Measurements from ENCODE around the gene FCRL3.

Gene FCRL3

DNA sequence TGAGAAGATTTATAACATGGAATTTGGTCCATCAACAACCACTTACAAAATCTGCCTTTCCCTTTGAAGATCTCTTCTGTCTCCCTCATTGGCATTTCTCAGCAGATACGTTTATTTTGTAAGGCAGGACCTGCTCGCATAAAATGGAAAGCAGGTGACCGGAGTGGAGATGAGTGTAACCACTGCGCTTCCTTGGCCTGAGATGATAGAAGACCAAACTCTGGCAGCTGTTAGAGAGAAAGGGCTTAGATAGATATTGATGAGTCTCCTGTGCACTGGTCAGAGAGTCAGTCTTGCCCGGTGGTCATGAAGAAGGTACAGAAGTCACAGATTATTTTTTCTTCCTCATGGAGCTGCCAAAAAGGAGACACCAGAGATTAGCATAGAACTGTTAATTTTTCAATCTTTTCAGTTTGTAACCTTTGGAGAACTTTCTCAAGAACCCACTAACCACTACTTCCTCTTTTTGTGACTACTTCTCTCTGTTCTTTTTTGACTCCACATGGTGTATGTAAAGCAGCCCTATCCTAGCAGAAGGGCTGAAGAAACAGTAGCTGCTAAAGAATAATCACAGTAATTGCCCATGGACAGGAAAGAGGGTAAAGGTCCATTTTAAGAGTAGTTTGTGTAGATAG lies 47.6 kb downstream of the FCRL3 start:
- TF ChIP-seq ZFX (IDR thresholded peaks at IDR 0.05; ENCODE audit: borderline replicate concordance) = no peak
- TF ChIP-seq, protein P1, sequence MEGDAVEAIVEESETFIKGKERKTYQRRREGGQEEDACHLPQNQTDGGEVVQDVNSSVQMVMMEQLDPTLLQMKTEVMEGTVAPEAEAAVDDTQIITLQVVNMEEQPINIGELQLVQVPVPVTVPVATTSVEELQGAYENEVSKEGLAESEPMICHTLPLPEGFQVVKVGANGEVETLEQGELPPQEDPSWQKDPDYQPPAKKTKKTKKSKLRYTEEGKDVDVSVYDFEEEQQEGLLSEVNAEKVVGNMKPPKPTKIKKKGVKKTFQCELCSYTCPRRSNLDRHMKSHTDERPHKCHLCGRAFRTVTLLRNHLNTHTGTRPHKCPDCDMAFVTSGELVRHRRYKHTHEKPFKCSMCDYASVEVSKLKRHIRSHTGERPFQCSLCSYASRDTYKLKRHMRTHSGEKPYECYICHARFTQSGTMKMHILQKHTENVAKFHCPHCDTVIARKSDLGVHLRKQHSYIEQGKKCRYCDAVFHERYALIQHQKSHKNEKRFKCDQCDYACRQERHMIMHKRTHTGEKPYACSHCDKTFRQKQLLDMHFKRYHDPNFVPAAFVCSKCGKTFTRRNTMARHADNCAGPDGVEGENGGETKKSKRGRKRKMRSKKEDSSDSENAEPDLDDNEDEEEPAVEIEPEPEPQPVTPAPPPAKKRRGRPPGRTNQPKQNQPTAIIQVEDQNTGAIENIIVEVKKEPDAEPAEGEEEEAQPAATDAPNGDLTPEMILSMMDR (IDR thresholded peaks at IDR 0.05) = no peak
- no peak overlapping the region for H3K27ac ChIP-seq

DNA sequence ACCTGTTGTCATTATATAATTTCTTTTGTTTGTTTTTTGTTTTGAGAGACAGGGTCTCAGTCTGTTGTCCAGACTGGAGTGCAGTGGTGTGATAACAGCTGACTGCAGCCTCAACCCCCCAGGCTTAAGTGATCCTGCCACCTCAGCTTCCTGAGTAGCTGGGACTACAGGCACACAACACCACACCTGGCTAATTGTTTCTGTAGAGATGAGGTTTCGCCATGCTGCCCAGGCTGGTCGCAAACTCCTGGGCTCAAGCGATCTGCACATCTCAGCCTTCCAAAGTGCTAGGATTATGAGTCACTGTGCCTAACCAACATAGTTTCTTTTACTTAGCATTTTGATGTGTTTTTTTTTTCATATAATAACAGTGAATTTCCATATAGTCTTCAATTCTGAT lies 52.3 kb downstream of the FCRL3 start:
- no peak overlapping the region for H3K27ac ChIP-seq
- no peak for TF ChIP-seq ZFX (IDR thresholded peaks at IDR 0.05; ENCODE audit: borderline replicate concordance)

DNA sequence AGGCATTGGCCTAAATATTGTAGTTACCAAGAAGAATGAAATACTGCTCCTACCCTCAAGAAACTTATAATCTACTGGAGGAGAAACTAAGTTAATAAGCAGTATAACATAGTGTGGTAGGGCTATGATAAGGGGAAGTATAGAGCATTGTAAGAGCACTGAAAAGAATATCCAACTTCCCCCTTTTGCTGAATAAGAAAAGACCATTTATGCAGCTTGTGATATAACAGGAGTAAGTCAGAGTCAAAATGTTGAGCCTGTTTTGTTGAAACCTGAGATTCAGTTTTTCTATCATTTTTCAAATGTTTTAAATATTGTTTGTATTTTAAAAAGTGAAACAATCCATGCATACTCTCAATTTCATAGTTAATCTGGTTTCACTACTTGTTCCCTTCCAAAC lies 54.4 kb downstream of the FCRL3 start:
- TF ChIP-seq ZFX (IDR thresholded peaks at IDR 0.05; ENCODE audit: borderline replicate concordance) = no peak
- TF ChIP-seq, protein P1 (IDR thresholded peaks at IDR 0.05) = no peak
- no peak overlapping the region for H3K27ac ChIP-seq

DNA sequence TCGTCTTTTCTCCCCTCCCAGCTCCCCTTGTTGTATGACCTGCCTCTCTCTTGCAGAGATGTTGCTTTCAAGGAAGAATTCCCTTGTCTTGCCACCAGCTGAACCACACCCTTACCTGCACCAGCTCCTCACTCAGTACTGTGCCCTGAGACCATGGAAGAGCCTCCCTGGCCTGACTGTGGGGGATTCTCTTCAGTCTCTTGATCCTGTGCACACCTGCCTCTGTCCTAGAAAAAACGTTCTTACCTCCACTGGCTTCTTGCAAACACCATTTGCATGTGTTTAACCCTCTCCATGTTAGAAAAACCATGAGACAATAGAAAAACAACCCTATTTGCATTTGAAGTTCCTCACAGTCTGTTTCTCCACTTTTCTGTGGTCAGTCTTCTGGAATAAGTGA lies 59.4 kb downstream of the FCRL3 start:
- H3K27ac ChIP-seq = no peak overlapping the region
- TF ChIP-seq, protein P1 (IDR thresholded peaks at IDR 0.05) = no peak
- TF ChIP-seq ZFX (IDR thresholded peaks at IDR 0.05; ENCODE audit: borderline replicate concordance) = no peak

DNA sequence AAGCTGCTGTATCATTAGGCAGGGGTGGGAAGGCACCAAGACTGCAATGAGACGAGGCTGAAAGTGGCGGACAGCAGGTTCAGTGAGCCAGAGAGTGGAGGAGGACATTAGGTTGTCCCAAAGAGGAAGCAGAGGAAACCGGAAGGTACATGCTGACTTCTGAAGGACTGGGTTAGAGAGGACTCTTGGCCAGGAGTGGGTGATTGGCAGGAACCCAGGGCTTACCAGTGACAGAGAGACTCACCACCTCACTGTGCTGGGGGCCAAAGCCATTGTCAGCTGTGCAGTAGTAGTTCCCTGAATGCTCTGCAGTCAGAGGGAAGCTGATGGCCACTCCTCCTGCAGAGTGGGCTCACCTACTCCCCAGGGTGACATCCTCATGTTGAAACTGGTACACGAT lies 60.8 kb downstream of the FCRL3 start:
- no peak for TF ChIP-seq ZFX (IDR thresholded peaks at IDR 0.05; ENCODE audit: borderline replicate concordance)
- TF ChIP-seq, protein P1 (IDR thresholded peaks at IDR 0.05) = no peak
- no peak overlapping the region for H3K27ac ChIP-seq

DNA sequence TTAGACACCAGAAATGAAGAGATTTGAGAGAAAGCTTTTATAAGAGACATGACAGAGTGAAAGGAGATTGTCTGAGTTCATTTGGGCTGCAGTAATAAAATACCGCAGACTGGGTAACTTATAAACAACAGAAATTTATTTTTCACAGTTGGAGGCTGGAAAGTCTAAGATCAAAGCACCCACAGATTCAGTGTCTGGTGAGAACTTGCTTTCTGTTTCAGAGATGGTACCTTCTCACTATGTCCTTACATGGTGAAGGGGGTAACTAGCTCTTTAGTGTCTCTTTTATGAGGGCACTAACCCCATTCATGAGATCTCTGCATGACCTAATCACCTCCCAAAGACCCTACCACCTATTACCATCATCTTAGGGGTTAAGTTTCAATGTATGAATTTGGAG lies 71.8 kb downstream of the FCRL3 start:
- TF ChIP-seq, protein P1 (IDR thresholded peaks at IDR 0.05) = no peak
- TF ChIP-seq ZFX (IDR thresholded peaks at IDR 0.05; ENCODE audit: borderline replicate concordance) = no peak
- H3K27ac ChIP-seq = no peak overlapping the region
